Right cardiac atrium (tissue), 5 donors: ENCODE measurements around the gene MAN1A1. TPM values are rescaled to one million over a fixed set of nuclear protein-coding genes. Genes with fewer than 3 reads are reported as not detected.

ENCODE experiments used
- ATAC-seq, 2 donors: fragments of 200-7000 bp; cut with Tn5 transposase; one replicate each; pipeline versions ENCODE4 v1.8.0 to v1.9.1; 2020; ENCODE audit warnings: moderate library complexity in 2 of 2, mild to moderate bottlenecking in 1 of 2
- DNase-seq, 3 donors: peaks; one replicate each; pipeline ENCODE4 v3.0.0-alpha.2; 2020
- H3K27ac ChIP-seq: one replicate; pipeline ENCODE4 v1.5.1; 2013; ENCODE audit warnings: mild to moderate bottlenecking, low read length, control low read depth, moderate library complexity
- H3K27me3 ChIP-seq: one replicate; pipeline ENCODE4 v1.6.1; 2013; ENCODE audit not compliant: control insufficient read depth, insufficient read depth
- H3K4me1 ChIP-seq: one replicate; pipeline ENCODE4 v1.6.1; 2013; ENCODE audit warnings: low read length; ENCODE audit not compliant: control insufficient read depth, insufficient read depth
- H3K4me3 ChIP-seq: one replicate; pipeline ENCODE4 v1.5.1; 2013; ENCODE audit warnings: low read length, control low read depth
- H3K9me3 ChIP-seq: one replicate; pipeline ENCODE4 v1.6.1; 2013; ENCODE audit warnings: low read length; ENCODE audit not compliant: control insufficient read depth
- WGBS: extraction: QIAGEN DNeasy Blood & Tissue Kit; methylation state at CpG from one replicate; pipeline ENCODE4 v1.1.7; 2013; 5-methylcytosine and 5-hydroxymethylcytosine counted together
- intact Hi-C, 4 donors: fragments of 100-400 bp; cut with DNase I; formaldehyde crosslinking; loops; one replicate each; pipeline versions ENCODE4 v1.11.0 to v1.14.0; 2022 to 2023
- polyA plus RNA-seq: library from polyadenylated mRNA; stranded (reverse); fragments of 200-250 nt; gene quantifications from one replicate; pipeline ENCODE4 v1.2.3, GENCODE V29; 2013
- total RNA-seq, 4 donors: library from RNA; stranded (reverse); fragmentation: NEBNext Ultra II Directional; extraction: Animal tissue kit (Norgen Biotek cat#: 25700); gene quantifications; one replicate each; pipeline ENCODE4 v1.2.1, GENCODE V29; 2021
- donor health status: healthy with polysubstance abuse.
- donor health status: DM: no; HTN: yes; CAD: no.
- donor health status: DM: no; HTN: no; CAD: no.
- donor health status: DM: no; HTN: yes; CAD: no; lungs with severe emphysema.
- donor health status: DM: yes; HTN: yes; CAD: no.

Gene MAN1A1
- total and polyA plus RNA-seq, 5 donors = 11.6 to 29.7 (median 20.3) TPM

DNA sequence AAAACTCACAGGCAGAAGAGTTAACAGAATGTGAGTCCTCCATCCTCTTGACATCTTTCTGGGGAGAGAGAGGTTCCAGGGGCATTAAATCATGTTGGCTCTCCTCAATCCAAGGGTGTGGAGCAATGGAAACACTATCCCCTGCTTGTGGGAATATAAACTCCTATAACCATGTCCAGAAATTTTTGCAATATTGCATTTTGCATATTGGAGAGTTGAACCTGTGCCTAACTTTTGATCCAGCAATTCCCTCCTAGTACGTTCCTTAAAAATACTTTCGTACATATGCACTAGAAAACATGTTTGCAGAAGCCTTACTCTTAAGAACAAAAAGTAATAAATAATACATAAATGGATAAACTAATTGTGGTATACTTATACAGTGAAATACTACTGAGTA is 214.8 kb downstream of the MAN1A1 start:
- no peaks in the 10 kb centered on the region for H3K27me3 ChIP-seq
- intact Hi-C loops = no loop called here
- no peak for DNase-seq
- H3K4me3 ChIP-seq = no peak overlapping the region
- no peak for ATAC-seq
- H3K9me3 ChIP-seq = no peaks in the 10 kb centered on the region
- WGBS = 90% methylated on average over 2 of the region's 2 CpGs
- H3K4me1 ChIP-seq = peaks cover 1% of the 10 kb centered on the region
- no peak overlapping the region for H3K27ac ChIP-seq

DNA sequence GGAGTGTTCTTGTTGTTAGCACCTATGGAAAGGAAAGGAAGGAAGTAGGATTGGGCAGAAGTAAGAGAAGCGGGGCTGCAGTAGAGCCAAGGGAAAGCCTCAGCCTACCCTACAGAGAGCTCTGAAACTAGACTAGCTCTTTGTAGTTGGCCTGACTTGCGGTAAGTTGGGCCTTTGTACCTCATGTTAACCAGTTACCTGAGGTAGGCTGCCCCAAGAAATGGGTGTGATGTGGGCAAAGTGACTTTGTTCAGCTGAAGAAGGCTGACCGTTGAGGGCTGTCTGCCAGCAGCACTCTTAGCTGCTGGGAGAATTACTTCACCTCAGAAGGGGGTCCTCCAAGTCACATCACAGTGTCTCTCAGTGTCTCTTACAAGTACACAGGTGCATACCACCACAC is 216.2 kb downstream of the MAN1A1 start:
- Histone ChIP-seq H3K9me3 (no peaks in the 10 kb centered on the region), H3K27ac (no peak overlapping the region), H3K4me3 (no peak overlapping the region), H3K27me3 (no peaks in the 10 kb centered on the region), H3K4me1 (peaks cover 1% of the 10 kb centered on the region)
- intact Hi-C loops = no loop called here
- DNase-seq (no peak), ATAC-seq (no peak)
- 89% methylated on average over 3 of the region's 3 CpGs for WGBS

DNA sequence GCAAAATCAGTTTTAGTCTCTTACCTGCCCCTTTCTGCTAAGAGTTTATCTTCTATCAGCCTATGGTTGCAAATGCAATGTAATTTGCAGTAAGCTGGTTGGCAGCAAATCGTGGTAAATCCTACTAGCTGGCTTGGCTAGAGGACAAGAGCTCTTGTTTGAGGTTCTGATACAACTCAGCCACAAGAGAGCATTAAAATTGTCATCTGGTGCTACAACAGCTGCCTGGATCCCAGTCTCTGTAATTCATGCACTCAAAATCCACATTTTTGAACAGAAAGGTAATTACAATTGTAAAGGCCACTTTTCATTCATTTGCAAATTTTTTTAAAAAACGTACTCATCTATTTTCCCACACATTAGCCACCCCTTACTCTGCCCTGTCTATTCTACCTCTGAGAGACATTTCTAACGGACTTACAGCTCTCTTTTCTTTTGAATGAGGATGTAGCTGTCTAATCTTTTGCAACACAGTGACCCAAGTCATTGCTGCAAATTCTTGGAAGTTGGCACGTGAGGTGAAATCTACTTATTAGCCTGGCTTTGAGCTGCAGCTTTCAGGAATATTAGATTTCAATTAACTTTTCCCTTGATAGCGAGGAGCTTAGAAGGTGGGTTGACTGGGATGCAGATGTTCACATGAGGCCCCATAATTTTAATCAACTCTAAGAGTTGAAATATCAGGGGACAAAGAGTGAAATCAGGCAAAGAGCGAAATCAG is 217.1 kb downstream of the MAN1A1 start:
- no peaks in the 10 kb centered on the region for H3K9me3 ChIP-seq

DNA sequence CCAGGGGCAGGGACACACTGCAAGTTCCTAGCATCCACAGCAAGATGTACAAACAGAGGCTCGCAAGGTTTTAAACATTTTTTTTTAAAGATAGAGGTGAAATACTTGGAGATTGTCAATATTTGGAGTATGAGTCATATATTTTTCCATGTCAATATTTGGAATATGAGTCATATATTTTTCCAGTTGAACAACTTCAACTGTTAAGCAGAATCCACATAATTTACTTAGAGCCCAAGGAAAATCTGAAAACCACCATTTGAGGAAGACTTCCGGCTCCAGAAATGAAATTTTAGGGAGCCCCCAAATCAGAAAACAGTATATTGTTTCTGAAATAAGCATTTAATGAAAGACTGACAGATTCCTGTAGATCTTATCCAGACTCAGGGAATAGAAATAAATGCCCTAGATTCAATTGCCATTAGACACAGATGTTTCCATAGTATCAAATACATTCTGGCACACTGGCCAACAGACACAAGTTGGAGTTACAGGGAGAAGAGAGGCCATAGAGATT is 219.5 kb downstream of the MAN1A1 start:
- no peak for ATAC-seq
- H3K27ac ChIP-seq = no peak overlapping the region
- WGBS = 49% methylated on average over 2 of the region's 2 CpGs

More for the DNA sequence above, 217.1 kb downstream of the MAN1A1 start:
- DNase-seq (no peak), ATAC-seq (no peak)
- Histone ChIP-seq H3K27ac (no peak overlapping the region), H3K4me1 (peaks cover 1% of the 10 kb centered on the region), H3K27me3 (no peaks in the 10 kb centered on the region), H3K4me3 (no peak overlapping the region)
- 70% methylated on average over 6 of the region's 6 CpGs for WGBS
- intact Hi-C loops = no loop called here

DNA sequence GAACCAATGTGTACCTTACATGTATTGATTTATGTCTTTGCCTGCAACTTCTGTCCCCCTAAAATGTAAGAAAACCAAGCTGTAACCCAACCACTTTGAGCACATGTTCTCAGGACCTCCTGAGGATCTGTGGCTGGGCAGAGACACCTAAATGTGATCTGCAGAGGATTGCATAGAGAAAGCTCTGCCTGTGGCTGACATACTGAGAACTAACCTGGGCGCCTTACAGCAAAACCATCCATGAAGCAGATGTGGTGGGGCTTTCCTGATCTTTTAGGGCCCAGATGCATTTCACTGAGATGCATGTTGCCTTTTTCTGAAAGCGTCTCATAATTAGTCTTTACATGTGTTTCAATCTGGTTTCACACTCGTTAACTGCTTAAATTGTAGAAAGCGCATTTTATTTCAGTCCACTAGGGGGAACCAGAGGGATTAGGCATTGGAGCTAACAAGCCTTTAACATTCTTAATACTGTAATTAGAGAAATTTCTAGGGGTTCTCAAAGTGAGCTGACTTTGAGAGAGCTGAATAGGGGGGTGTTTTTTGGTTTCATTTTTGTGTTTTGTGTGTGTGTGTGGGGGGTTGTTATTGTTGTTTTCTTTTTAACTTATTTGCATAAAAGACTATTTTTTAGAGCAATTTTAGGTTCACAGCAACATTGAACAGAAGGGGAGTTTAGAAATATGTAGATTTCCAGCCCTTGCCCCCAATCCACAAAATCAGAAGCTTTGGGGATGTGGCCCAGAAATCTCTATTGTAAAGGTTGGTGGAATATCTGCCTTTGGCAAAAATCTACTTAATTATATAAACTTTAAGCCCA is 220.2 kb downstream of the MAN1A1 start:
- Histone ChIP-seq H3K9me3 (no peaks in the 10 kb centered on the region), H3K27ac (no peak overlapping the region), H3K4me3 (no peak overlapping the region), H3K4me1 (no peaks in the 10 kb centered on the region), H3K27me3 (no peaks in the 10 kb centered on the region)
- no peak for DNase-seq
- WGBS = 20% methylated on average over 4 of the region's 4 CpGs
- intact Hi-C loops = no loop called here
- ATAC-seq = peak; percentile 58 to 59

More for the DNA sequence above, 219.5 kb downstream of the MAN1A1 start:
- no peak for DNase-seq
- Histone ChIP-seq H3K27me3 (no peaks in the 10 kb centered on the region), H3K4me3 (no peak overlapping the region), H3K9me3 (no peaks in the 10 kb centered on the region), H3K4me1 (no peaks in the 10 kb centered on the region)
- intact Hi-C loops = no loop called here

DNA sequence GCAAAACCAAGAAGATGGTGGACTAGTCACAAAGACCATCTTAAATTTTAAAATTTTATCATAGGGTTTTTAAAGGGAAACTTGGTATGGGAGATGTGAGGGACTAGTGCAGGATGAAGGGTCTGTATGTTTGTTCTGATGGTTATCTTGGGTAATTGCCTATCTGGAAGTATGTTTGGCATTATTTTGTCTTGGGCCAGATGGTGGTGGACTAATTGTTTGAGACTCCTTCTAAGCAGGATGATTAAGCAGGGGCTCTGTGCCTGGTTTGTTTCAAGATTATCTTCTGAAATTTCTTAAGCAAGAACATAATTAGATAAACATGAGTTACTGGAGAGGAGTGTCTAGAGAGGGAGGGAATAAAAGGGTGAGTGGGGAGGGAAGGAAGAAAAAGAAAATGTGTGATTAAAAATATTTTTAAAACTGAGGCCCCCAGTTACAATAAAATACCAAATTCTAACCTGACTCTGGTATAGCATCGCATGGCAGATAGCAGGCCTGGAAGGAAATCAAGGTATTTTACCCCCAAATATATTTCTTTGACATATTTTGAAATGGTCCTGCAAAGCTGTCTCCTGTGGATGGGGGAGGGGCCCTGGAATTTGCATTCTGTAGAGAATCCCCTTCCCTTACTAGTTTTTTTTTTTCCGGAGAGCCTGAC is 221.2 kb downstream of the MAN1A1 start:
- WGBS = 73% methylated on average over 2 of the region's 2 CpGs
- no peaks in the 10 kb centered on the region for H3K27me3 ChIP-seq
- no peaks in the 10 kb centered on the region for H3K9me3 ChIP-seq
- no peaks in the 10 kb centered on the region for H3K4me1 ChIP-seq
- ATAC-seq (no peak), DNase-seq (no peak)
- H3K27ac ChIP-seq = no peak overlapping the region
- intact Hi-C loops = no loop called here
- no peak overlapping the region for H3K4me3 ChIP-seq

DNA sequence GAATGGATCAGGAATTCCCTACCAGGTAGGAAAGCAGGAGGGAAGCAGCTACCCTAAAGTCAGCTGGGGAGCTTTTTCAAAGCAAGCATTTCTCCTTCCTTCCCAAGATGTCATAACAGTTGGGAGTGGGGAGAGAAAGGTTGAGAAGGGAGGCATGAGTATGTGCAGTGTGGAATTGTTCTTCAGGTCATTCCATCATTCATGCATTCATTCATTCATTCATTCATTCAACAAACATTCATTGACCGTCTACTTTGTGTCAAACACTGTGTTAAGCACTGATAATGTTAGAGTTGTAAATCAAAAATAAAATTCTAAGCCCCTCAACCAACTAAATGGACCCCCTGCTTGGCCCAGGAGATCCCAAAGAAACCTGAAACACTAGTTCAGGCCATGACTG is 221.9 kb downstream of the MAN1A1 start:
- H3K27ac ChIP-seq = no peak overlapping the region
- no peak for DNase-seq
- no peak for ATAC-seq
- WGBS = 97% methylated on average over 1 of the region's 1 CpG
- H3K4me3 ChIP-seq = no peak overlapping the region
- intact Hi-C loops = no loop called here
- H3K27me3 ChIP-seq = no peaks in the 10 kb centered on the region
- H3K9me3 ChIP-seq = no peaks in the 10 kb centered on the region
- no peaks in the 10 kb centered on the region for H3K4me1 ChIP-seq
